HG03097 (cell line): Measurements from ENCODE around the gene PLD1.
"Not testable (repeated sequence)": the region's sequence is repeated elsewhere in the genome, so short reads cannot be mapped to it uniquely, and the experiment has no call there.

ENCODE experiments used
- ATAC-seq: cut with Tn5 transposase; IDR thresholded peaks from one replicate; pipeline ENCODE4 v1.9.1; 2021; ENCODE audit not compliant: unreplicated experiment, low FRiP score

PLD1 gene

GRCh38 chr3:171821044-171821443 is 10.8 kb upstream of the PLD1 start:
- ATAC-seq = no peak

GRCh38 chr3:171817074-171817800 is 7.0 kb upstream of the PLD1 start:
- ATAC-seq = no peak

- ATAC-seq = no peak
Observed at GRCh38 chr3:171815973-171816595, 5.8 kb upstream of the PLD1 start.

GRCh38 chr3:171814662-171815061 is 4.4 kb upstream of the PLD1 start:
- ATAC-seq = not testable (repeated sequence)

- ATAC-seq = no peak
Observed at GRCh38 chr3:171813897-171814460, 3.7 kb upstream of the PLD1 start.

GRCh38 chr3:171813278-171813896 is 3.1 kb upstream of the PLD1 start:
- ATAC-seq = no peak

GRCh38 chr3:171812811-171813210 is 2.5 kb upstream of the PLD1 start:
- ATAC-seq = no peak

GRCh38 chr3:171811913-171812335 is 1.6 kb upstream of the PLD1 start:
- ATAC-seq = no peak

- no peak for ATAC-seq
Observed at GRCh38 chr3:171811295-171811912, 1.1 kb upstream of the PLD1 start.

- no peak for ATAC-seq
Observed at GRCh38 chr3:171810629-171811294, 479 bp upstream of the PLD1 start.

GRCh38 chr3:171809611-171809860 is 747 bp downstream of the PLD1 start:
- peak; percentile 26 for ATAC-seq

- ATAC-seq = no peak
Observed at GRCh38 chr3:171807806-171808205, 2.5 kb downstream of the PLD1 start.

- ATAC-seq = no peak
Observed at GRCh38 chr3:171807129-171807675, 3.1 kb downstream of the PLD1 start.

- ATAC-seq = no peak
Observed at GRCh38 chr3:171806200-171807128, 3.8 kb downstream of the PLD1 start.

- no peak for ATAC-seq
Observed at GRCh38 chr3:171805687-171806086, 4.6 kb downstream of the PLD1 start.

GRCh38 chr3:171804618-171805389 is 5.5 kb downstream of the PLD1 start:
- no peak for ATAC-seq

- ATAC-seq = no peak
Observed at GRCh38 chr3:171803044-171803443, 7.2 kb downstream of the PLD1 start.

GRCh38 chr3:171802590-171802956 is 7.7 kb downstream of the PLD1 start:
- ATAC-seq = no peak
